ENCODE measurements around the gene PGC. TPM values are rescaled to one million over a fixed set of nuclear protein-coding genes. Genes with fewer than 3 reads are reported as not detected.

The PGC gene
- total RNA-seq, 1 donor from 2014 or later, result not detected

DNA sequence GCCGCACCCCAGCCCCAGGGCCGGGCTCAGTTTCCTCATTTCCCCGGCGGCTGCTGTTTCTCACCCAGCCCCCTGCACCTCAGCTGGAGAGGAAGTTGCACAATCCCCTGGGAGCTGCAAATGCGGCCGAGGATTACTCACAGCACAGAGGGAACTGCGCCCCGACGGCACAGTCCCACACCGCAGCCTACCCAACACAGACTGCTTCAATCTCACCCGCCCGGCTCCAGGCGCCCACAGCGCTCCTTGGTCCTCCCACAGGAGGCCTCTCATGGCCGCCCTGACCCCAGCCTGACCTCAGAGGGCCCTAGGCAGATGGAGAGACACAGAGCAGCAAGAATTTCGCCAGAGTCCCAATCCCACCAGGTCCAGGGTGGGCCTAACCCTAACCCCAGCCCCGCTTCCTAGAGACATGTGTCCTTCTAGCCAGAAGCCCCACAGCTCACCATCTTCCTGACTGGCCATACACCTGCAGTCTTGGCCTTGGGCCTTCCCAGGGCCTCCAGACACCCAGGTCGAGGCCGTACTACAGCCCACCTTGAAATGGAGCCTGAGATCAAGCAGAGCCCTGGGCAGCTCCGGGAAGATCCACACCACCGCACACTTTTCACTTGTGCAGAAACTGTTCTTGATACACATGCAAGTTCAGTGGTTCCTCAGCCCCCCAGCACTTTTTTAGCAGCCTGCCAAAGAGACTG is 23.5 kb downstream of the PGC start:
- intact Hi-C loops (cut with DNase I), result no loop called here
- ATAC-seq (ENCODE audit: poor library complexity) (peak; percentile 81), DNase-seq (peak; percentile 90)

DNA sequence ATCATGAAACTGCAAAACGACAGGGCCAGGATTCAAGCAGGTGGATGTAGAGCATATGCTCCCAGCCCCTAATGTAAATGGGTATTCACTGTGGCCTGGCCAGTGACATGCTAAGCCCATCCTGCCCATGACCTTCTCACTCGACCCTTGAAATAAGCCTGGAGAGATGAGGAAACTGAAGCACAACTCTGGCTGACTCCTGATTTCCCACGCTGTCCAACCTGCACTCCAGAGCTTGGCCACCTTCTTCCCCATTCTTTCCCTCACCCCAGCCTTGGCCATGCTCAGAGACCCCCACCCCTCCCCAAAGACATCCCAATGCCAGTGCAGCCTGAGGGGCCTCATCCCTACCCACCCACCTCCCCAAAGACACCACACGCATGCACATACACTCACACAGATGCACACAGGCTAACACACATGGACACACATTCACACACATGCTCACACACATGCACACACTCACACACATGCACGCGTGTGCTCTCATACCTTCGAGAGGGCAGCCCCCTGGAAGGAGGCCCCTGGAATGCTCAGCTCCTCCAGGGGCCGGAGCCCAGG is 24.1 kb downstream of the PGC start:
- intact Hi-C loops (cut with DNase I), result no loop called here
- DNase-seq, result no peak

DNA sequence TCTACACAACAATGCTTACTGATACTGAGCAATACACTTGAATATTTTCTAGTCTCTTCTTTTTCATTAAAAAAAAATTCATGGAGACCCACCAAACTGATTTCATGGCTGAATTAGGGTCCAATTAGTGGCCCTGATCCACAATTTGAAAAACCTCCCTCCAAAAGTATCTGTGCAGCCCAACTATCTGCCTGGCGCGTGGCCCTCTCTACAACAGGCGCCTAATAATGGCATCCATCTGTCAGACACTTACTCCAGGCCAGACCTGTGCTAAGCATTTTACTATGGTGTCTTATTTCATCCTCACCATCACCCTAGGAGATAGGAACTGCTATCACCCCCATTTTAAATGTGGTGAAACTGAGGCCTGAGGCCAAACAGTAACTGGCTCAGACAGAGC is 25.8 kb downstream of the PGC start:
- intact Hi-C loops (cut with DNase I), result no loop called here
- no peak for ATAC-seq (ENCODE audit: poor library complexity)

More for the DNA sequence above, 24.1 kb downstream of the PGC start:
- no peak for ATAC-seq (ENCODE audit: poor library complexity)

DNA sequence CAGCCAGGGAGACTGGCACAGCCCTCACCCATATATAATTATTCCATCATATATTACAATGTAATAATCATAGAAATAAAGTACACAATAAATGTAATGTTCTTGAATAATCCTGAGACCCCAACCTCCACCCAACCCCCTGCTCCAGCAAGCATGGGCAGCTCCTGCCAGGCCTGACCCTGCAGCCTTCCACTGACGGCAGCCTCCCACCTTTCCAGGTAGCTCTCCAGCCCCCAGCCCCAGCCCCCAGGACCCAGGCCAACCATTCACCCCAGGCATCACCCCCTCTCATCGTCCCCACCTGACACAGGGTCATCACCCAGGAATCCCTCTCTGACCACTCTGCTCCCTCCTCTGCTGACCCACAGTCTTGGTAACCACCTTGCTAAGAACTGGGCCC is 26.4 kb downstream of the PGC start:
- intact Hi-C loops (cut with DNase I), result no loop called here
- ATAC-seq (ENCODE audit: poor library complexity), result no peak
- DNase-seq, result no peak

More for the DNA sequence above, 25.8 kb downstream of the PGC start:
- DNase-seq, result peak; percentile 6

DNA sequence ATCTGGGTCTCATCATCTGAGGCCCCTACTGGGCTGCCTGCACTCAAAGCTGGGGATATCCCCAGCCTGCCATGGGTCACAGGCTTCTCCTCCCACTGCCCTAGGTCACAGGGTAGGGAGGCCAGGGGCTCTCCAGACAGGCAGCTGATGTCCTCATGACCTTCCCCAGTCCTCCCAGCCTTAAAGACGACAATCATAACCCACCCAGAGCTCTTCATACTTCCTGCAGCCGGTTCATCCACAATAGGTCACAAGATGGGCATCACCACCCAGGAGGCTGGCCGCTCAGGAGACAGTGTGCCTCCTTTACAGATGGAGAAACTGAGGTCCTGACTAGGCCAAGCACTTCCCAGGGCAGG is 27.0 kb downstream of the PGC start:
- no peak for ATAC-seq (ENCODE audit: poor library complexity)
- DNase-seq, result peak; percentile 8
- intact Hi-C loops (cut with DNase I), result no loop called here

DNA sequence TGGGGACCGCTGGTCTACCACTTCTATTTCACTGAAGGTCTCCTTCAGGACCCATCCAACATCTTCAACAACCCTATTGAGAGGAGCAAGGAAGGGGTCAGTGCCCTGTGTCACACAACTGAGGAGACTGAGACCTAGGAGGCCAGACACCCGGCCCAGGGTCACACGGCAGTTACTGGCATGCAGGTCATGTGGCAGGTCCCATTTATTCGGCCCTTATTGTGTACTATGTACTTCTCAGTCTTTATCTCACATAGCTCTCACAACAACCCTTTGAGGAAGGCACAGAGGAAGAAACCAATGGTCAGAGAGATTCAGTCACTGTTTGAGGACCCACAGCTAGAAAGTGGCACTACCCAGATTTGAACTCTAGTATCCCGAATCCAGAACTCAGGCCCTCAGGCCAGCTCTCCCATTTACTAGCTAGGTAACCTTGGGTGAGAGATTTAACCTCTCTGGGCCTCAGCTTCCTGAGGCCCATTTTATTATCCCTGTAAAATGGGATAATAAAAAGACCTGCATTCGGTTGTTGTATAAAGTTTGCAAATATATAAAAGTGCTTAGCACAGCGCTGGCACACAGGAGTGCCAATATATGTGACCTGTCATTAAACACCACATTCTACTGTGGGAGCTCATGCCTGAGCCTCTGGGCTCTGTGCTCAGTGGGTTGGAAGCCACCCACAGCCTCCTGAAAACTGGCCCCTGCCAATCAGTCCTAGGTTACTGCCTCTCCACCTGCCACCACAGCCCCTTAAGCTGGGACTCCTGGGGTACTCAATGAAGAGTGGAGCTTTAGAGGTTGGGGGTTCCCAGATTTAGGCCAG is 27.5 kb downstream of the PGC start:
- intact Hi-C loops (cut with DNase I), result no loop called here
- no peak for ATAC-seq (ENCODE audit: poor library complexity)
- no peak for DNase-seq

DNA sequence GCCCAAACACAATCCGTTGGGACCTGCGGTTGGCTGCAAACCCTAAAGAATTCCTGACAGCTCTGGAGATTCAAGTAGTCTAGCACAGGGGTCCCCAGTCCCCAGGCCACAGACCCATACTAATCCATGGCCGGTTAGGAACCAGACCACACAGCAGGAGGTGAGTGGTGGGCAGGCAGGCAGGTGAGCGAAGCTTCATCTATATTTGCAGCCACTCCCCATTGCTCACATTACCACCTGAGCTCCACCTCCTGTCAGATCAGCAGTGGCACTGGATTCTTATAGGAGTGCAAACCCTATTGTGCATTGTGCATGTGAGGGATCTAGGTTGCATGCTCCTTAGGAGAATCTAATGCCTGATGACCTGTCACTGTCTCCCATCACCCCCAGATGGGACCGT is 28.4 kb downstream of the PGC start:
- intact Hi-C loops (cut with DNase I), result no loop called here
- DNase-seq (no peak), ATAC-seq (ENCODE audit: poor library complexity) (no peak)

DNA sequence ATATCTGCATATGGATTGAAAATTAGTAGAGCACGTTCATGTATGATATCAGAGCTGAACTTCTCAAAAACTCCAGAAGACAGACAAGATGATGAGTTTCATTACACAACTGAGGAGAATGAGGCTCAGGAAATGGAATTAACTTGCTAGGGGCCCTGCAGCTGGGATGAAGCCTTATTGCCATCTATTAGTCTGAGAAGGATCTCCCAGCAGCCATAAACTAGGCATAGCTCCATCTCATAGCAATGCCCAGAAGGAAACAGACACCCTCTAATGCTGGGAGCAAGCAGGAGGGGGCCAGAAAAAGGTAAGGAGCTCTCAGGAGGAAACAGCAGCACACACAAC is 29.8 kb downstream of the PGC start:
- ATAC-seq (ENCODE audit: poor library complexity) (no peak), DNase-seq (no peak)

DNA sequence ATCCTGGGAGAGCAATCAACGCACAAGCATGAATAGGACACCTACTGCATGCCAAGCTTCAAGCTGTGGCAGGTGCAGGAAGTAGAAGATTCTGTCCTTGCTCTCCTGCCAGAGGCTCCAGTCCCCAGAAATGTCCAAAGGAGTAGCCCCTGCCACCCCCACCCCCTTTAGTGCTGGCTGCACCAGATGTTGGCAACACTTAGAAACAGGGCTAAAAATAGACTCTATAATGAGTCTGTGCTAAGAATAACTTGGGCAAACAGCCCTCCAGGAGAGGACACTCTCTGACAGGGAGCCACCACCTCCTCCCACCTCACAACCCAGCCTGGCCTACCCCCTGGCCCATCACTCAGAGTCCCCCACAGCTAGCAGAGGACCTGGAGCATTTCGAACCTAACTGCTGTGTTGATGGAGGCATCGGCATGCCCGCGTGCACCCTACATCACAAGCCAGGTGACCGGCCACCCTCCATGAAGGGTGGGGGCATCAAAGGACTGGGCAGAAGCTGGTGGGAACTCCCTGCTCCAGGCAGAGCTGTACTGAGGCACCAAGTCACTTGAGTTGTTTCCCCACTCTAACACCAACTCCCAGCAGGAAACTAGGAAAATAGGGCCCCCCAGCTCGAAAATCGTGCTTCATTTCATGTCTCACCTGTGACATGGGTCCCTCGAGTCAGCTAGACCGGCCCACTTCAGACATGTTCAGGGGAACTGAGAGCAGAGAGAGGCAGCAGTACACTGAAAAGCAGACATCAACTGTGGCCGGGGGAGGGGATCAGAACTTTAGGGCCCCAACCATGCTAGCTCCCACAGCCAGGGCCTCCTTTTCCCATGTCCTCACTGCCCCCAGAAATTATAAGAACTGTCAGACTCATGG is 30.4 kb downstream of the PGC start:
- intact Hi-C loops (cut with DNase I), result no loop called here
- ATAC-seq (ENCODE audit: poor library complexity), result peak; percentile 53
- DNase-seq, result no peak

More for the DNA sequence above, 29.8 kb downstream of the PGC start:
- intact Hi-C loops (cut with DNase I), result no loop called here

DNA sequence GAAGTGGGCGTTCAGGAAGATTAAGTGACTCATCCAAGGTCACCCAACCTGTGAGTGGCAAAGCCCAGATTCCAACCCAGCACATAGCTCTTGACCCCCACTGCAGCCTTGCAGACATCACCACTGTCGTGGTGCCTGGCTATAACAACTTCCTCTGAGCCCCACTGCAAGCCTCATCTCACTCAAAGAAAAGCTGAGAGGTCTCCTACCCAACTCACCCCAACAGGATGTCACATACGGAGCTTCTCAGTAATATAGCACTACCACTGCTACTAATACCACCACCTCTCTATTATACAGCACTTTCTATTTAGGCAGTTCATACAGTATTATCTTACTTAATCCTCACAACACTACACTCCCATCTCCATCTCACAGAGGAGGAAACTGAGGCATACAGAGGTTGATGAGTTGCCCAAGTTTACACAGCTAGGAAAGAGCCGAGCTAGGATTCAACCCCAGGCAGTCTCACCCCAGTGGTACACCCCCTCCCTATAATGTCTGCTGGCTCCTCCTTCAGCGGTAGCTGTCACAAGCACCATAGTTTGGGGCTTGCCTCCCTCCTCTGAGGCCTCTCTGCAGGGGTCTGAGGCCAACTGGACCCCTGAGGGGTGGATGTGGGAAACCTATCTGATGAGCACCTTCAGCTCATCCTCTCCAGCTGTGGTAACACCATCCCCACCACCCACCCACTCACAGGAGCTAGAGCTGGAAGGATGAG is 31.2 kb downstream of the PGC start:
- ATAC-seq (ENCODE audit: poor library complexity) (no peak), DNase-seq (no peak)
- intact Hi-C loops (cut with DNase I), result no loop called here

DNA sequence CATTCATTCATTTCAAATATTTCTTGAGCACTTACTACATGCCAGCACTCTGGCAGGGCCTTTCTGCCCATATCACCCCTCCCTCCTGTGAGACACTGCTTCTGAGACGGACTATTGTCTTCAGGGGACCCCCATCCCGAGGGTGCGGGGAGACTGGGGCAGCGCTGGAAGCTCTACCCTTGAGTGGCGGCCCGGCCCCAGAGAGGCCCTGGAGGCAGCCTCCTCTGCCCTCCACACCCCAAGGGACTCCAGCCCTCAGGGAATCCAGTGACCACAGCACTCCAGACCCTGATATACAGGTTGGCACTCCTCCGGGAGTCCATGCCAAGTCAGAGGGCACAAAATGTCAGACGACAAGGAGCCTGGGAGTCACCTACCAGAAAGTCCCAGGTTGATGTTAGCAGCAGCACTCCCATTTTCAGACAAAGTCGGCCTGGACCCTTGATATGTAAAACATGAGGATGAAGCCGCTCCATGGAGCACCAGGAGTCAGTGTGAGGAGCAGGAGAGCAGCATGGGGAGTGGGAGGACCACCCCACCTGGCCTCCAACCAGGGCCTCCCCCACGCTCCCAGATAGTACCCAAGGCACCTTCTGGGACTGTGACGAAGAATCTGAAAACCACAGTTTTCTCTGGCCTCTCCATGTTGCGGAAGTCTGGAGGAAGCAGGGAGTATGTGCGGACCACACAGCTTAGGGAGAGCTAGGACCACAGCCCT is 32.5 kb downstream of the PGC start:
- DNase-seq (no peak), ATAC-seq (ENCODE audit: poor library complexity) (no peak)
- intact Hi-C loops (cut with DNase I), result no loop called here

DNA sequence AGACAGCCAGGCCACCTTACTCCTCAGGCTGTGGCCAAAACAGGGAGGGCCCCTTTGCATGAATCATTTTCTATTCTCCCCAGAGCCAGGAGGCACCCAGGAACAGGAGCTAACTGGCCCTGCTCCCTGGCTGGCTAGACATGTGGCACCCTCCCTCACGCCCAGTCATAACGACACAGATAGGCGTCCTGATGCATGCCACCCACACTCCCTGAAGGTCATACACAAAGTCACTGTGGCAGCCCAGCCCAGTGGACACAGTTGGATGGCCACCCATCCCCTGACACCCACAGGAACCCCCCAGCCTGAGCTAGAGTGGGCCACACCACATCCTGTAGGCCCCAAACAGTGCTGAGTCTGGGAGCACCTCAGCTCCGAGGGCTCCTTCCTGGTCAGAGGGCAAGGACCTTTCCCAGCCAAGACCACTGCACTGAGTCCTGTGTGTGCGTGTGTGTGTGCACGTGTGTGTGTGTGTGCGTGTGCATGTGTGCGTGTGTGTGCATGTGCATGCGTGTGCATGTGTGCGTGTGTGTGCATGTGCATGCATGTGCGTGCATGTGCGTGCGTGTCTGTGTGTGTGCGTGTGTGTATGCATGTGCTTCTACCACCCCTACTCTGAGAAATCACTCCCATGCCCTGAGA is 33.4 kb downstream of the PGC start:
- DNase-seq (no peak), ATAC-seq (ENCODE audit: poor library complexity) (peak; percentile 11)
- intact Hi-C loops (cut with DNase I), result no loop called here

DNA sequence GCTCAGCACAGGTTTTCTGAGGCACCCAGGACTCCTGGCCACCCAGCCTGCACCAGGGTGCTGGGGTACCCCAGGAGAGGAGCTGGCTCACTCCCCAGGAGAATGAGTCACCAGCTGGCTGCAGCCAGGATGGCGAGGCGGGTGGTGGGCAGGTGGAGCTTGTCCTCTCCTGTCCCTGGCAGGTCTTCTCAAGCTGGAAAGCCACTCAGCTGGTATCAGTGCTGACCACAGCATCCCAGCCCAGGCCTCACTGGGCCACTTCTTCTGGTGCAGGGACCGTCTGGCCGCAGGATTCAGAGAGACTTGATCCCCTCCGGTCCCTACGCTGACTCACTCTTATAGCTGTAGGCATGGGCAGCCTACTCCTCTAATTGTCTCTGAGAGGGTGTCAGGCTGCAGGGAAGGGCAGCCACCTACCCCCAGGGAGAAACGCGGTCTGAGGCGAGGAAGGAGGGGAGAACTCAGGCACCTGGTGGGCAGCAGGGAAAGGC is 34.0 kb downstream of the PGC start:
- intact Hi-C loops (cut with DNase I), result no loop called here
- ATAC-seq (ENCODE audit: poor library complexity) (peak; percentile 61), DNase-seq (peak; percentile 78)

DNA sequence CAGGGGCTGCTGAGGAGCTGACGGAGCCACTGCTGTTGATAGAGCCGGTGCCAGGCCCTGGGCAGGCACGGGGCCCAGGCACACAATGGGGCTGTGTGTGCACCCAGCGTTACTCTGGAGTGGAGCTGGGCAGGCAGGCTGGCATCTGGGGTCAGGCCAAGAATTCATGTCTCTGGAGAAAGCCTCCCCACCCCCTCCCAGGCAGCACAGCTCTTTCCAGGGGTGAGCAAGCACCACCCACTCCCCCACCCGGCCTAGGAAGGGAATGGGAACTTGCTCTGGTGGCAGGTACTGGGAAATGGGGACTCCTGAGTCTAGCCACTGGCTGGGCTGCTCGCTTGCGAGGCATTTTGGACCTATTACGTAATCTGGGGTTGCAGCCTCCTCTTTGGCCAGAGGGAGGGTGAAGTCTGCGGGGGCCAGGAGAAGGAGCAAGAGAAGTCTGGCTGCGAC is 34.5 kb downstream of the PGC start:
- intact Hi-C loops (cut with DNase I), result no loop called here
- DNase-seq (peak; percentile 85), ATAC-seq (ENCODE audit: poor library complexity) (peak; percentile 76)

DNA sequence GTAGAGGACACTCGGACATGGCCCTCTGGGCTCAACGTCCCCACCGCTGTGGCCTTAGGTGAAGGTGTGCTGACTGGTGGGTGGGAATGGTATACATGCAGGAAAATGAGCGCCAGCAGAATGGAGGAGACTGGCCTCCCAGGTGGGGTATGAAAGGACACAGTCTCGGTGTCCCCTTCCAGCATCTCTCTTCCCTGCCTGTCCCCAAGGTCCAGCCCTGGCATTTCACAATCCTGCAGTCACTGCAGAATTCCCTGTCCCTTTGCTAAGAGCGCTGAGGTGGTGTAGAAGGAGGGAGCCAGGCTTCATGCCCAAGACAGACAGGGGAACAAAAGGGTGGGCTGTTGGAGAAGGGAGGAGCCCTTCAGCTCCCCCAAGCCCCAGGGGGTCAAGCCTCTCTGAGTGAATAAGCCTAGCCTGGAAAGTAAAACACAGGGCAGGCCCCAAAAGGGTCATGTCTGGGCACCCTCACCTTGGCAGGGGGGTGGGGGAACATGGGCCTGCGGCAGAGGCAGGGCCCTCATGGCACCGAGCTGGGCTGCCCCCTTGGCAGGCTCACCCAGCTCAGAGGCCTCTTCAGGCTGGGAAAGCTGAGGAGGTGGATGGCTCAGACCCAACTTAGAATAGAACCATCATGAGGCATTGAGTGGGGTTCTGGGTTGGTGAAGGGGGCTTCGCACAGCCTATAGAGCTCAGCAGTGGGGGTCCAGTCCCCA is 35.7 kb downstream of the PGC start:
- DNase-seq, result peak; percentile 6
- ATAC-seq (ENCODE audit: poor library complexity), result no peak
- intact Hi-C loops (cut with DNase I), result no loop called here

DNA sequence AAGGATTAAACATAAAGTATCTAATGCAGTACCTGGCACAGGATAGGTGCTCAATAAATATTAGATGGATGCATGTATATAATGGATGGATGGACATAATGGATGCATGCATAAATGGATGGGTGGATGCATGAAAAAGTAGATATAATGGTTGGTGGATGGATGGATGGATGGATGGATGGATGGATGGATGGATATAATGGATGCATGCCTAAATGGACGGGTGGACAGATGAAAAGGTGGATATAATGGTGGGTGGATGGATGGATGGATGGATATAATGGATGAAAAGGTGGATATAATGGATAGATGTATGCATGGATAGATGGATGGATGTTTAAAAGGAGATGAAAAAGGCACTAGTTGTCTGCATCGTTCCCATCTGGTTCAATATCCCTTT is 37.8 kb downstream of the PGC start:
- intact Hi-C loops (cut with DNase I), result no loop called here
- DNase-seq (no peak), ATAC-seq (ENCODE audit: poor library complexity) (no peak)

DNA sequence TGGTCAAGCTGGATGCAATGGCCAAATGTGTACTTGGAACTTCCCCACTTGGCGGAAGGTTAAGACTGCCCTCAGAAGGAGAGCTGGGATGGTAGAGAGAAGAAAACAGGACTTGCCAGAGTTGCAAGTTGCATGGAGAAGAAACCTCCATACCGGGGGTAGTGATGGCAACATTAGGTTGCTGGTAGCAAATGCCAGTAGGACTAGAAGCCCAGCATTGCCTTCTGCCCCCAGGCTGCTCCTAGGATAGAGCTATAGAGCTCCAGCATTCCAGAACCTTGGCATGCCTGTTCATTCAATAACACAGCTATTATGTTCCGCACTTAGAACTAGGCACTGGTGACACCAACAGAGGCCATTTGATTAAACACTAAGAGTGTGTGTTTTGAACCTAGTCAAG is 38.3 kb downstream of the PGC start:
- DNase-seq (no peak), ATAC-seq (ENCODE audit: poor library complexity) (no peak)
- intact Hi-C loops (cut with DNase I), result no loop called here
